ENCODE results near the gene INIP.

The INIP gene

DNA sequence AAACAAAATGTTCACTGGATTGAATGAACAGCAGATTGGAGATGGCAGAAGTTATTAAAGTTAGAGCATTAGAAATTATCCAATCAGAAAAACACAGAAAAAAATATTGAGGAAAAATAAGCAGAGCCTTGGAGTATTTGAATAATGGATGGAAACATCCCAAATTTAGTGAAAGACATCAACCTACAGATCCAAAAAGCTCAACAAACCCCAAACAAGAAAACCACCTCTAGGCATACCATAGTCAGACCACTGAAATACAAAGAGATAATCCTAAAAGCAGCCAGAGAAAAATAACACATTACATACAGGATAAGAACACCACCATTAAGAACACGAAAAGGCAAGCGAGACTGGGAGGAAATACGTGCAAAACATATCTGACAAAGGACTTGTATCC is 5.2 kb downstream of the INIP start:
- Histone ChIP-seq H2AFZ (ENCODE audit: low read length) (no peak overlapping the region), H3K79me2 (ENCODE audit: low read length) (peaks cover 74% of the 10 kb centered on the region), H4K20me1 (ENCODE audit: insufficient read depth, low read length) (no peaks in the 10 kb centered on the region), H3K4me1 (ENCODE audit: low read length) (no peaks in the 10 kb centered on the region), H3K27me3 (replicated peaks; ENCODE audit: insufficient read depth, low read length) (no peaks in the 10 kb centered on the region), H3K36me3 (replicated peaks; ENCODE audit: insufficient read depth, low read length) (no peaks in the 10 kb centered on the region; the same call in 1 of the 2 replicates), H3K4me3 (ENCODE audit: low read length) (no peak overlapping the region), H3K9me2 (replicated peaks; ENCODE audit: insufficient read depth, low read length) (no peaks in the 10 kb centered on the region), H3K9ac (ENCODE audit: low read length) (no peak overlapping the region), H3F3A (ENCODE audit: insufficient read depth, low read length) (peaks cover 6% of the 10 kb centered on the region), H3K27ac (ENCODE audit: low read length) (no peak overlapping the region), H3K4me2 (ENCODE audit: low read depth, low read length) (no peak overlapping the region), H3K9me3 (replicated peaks; ENCODE audit: insufficient read depth, low read length) (no peaks in the 10 kb centered on the region)
- TF ChIP-seq EZH2 (optimal IDR thresholded peaks at IDR 0.05; ENCODE audit: low read depth, low read length) (no peak), EZH2phosphoT487 (IDR thresholded peaks at IDR 0.05; ENCODE audit: low read length) (no peak)
- TF ChIP-seq, protein P1, sequence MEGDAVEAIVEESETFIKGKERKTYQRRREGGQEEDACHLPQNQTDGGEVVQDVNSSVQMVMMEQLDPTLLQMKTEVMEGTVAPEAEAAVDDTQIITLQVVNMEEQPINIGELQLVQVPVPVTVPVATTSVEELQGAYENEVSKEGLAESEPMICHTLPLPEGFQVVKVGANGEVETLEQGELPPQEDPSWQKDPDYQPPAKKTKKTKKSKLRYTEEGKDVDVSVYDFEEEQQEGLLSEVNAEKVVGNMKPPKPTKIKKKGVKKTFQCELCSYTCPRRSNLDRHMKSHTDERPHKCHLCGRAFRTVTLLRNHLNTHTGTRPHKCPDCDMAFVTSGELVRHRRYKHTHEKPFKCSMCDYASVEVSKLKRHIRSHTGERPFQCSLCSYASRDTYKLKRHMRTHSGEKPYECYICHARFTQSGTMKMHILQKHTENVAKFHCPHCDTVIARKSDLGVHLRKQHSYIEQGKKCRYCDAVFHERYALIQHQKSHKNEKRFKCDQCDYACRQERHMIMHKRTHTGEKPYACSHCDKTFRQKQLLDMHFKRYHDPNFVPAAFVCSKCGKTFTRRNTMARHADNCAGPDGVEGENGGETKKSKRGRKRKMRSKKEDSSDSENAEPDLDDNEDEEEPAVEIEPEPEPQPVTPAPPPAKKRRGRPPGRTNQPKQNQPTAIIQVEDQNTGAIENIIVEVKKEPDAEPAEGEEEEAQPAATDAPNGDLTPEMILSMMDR (IDR thresholded peaks at IDR 0.05; ENCODE audit: low read length) = no peak
- DNase-seq = no peak

DNA sequence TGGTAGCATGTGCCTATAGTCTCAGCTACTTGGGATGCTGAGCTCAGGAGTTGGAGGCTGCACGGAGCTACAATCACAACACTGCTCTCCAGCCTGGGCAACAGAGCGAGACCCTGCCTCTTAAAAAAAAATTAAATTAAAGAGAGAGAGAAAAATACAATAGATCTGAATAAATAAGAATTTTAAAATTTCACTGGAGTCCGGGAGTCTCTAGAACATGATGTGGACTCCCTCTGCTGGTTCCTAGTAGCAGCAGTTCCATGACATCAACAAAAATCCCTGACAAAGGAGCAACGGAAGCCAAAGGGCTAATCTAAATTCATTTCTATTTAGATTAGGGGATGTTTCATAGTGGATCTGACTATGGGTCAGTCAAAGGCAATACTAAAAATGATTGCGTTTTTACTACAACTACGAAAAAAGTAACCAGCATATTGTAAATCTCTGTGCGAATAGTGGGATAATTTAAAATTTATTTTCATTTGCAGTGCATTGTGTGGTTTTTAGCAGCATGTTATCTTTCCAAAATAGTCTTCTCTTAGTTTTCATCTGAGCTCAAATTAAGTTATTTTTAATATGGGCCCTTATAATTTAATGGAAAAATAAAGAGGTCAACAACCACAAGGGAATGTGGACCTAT is 6.7 kb downstream of the INIP start:
- Histone ChIP-seq H3F3A (ENCODE audit: insufficient read depth, low read length) (no peaks in the 10 kb centered on the region), H3K9ac (ENCODE audit: low read length) (no peak overlapping the region), H3K9me3 (replicated peaks; ENCODE audit: insufficient read depth, low read length) (no peaks in the 10 kb centered on the region)

DNA sequence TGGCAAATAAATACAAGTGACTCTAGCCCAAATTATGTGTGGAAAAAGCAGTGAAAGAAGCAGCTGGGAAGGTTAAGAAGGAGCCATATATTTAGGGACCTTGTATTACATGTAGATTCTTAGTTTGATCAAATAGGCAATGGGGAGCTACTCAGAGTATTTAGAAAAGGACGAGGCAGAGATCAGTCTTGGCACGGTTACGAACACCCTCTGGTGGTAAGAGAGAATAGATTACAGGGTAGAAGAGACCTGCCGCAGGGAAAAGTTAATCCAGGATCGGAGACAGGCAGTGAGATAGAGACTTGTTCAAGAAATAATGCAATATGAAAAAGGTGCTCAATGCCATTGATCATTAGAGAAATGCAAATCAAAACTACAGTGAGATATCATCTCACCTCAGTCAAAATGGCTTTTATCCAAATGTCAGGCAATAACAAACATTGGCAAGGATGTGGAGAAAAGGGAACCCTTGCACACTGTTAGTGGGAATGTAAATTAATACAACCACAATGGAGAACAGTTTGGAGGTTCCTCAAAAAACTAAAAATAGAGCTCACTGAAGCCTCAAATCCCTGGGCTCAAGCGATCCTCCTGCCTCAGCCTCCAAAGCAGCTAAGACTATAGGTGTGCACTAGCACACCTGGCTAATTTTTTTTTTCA is 12.0 kb downstream of the INIP start:
- H3K27ac ChIP-seq (ENCODE audit: low read length) = no peak overlapping the region
- TF ChIP-seq, protein P1 (IDR thresholded peaks at IDR 0.05; ENCODE audit: low read length) = no peak
- TF ChIP-seq EZH2phosphoT487 (IDR thresholded peaks at IDR 0.05; ENCODE audit: low read length) (no peak), EZH2 (optimal IDR thresholded peaks at IDR 0.05; ENCODE audit: low read depth, low read length) (no peak)
- H3F3A ChIP-seq (ENCODE audit: insufficient read depth, low read length) = no peaks in the 10 kb centered on the region
- H3K9me2 ChIP-seq (replicated peaks; ENCODE audit: insufficient read depth, low read length) = no peaks in the 10 kb centered on the region
- H4K20me1 ChIP-seq (ENCODE audit: insufficient read depth, low read length) = no peaks in the 10 kb centered on the region
- no peak overlapping the region for H3K4me2 ChIP-seq (ENCODE audit: low read depth, low read length)
- no peaks in the 10 kb centered on the region for H3K4me1 ChIP-seq (ENCODE audit: low read length)
- no peaks in the 10 kb centered on the region for H3K36me3 ChIP-seq (replicated peaks; ENCODE audit: insufficient read depth, low read length)
- no peaks in the 10 kb centered on the region for H3K27me3 ChIP-seq (replicated peaks; ENCODE audit: insufficient read depth, low read length)
- H3K9ac ChIP-seq (ENCODE audit: low read length) = no peak overlapping the region
- H3K4me3 ChIP-seq (ENCODE audit: low read length) = no peak overlapping the region
- H3K79me2 ChIP-seq (ENCODE audit: low read length) = peaks cover 40% of the 10 kb centered on the region
- no peak overlapping the region for H2AFZ ChIP-seq (ENCODE audit: low read length)
- H3K9me3 ChIP-seq (replicated peaks; ENCODE audit: insufficient read depth, low read length) = no peaks in the 10 kb centered on the region
- no peak for DNase-seq

More for the DNA sequence above, 6.7 kb downstream of the INIP start:
- Histone ChIP-seq H3K4me1 (ENCODE audit: low read length) (no peaks in the 10 kb centered on the region), H4K20me1 (ENCODE audit: insufficient read depth, low read length) (no peaks in the 10 kb centered on the region), H3K4me2 (ENCODE audit: low read depth, low read length) (no peak overlapping the region), H3K4me3 (ENCODE audit: low read length) (no peak overlapping the region), H3K9me2 (replicated peaks; ENCODE audit: insufficient read depth, low read length) (no peaks in the 10 kb centered on the region), H3K79me2 (ENCODE audit: low read length) (peaks cover 61% of the 10 kb centered on the region), H3K36me3 (replicated peaks; ENCODE audit: insufficient read depth, low read length) (no peaks in the 10 kb centered on the region; the same call in 1 of the 2 replicates), H3K27me3 (replicated peaks; ENCODE audit: insufficient read depth, low read length) (no peaks in the 10 kb centered on the region), H3K27ac (ENCODE audit: low read length) (no peak overlapping the region), H2AFZ (ENCODE audit: low read length) (no peak overlapping the region)
- DNase-seq = no peak
- TF ChIP-seq EZH2phosphoT487 (IDR thresholded peaks at IDR 0.05; ENCODE audit: low read length) = no peak
- TF ChIP-seq, protein P1 (IDR thresholded peaks at IDR 0.05; ENCODE audit: low read length) = peak; percentile 23
- no peak for TF ChIP-seq EZH2 (optimal IDR thresholded peaks at IDR 0.05; ENCODE audit: low read depth, low read length)

Data from MM.1S (cell line).